HG03280 (cell line): ENCODE measurements around the gene DLG2.

Source experiments
- ATAC-seq: cut with Tn5 transposase; IDR thresholded peaks from one replicate; pipeline ENCODE4 v1.9.1; 2021; ENCODE audit warnings: mild to moderate bottlenecking, moderate library complexity; ENCODE audit not compliant: unreplicated experiment

The DLG2 gene

GRCh38 chr11:84247926-84248325 lies 1379.2 kb downstream of the DLG2 start:
- no peak for ATAC-seq

GRCh38 chr11:84247129-84247528 lies 1380.0 kb downstream of the DLG2 start:
- ATAC-seq = no peak

GRCh38 chr11:84243629-84244263 lies 1383.4 kb downstream of the DLG2 start:
- peak; percentile 69 for ATAC-seq

- no peak for ATAC-seq
Measured at GRCh38 chr11:84241343-84242131, 1385.6 kb downstream of the DLG2 start.

- ATAC-seq = no peak
Measured at GRCh38 chr11:84240847-84241246, 1386.3 kb downstream of the DLG2 start.

GRCh38 chr11:84236436-84236835 lies 1390.7 kb downstream of the DLG2 start:
- ATAC-seq = no peak

- ATAC-seq = no peak
Measured at GRCh38 chr11:84234462-84235202, 1392.5 kb downstream of the DLG2 start.

GRCh38 chr11:84234011-84234410 lies 1393.1 kb downstream of the DLG2 start:
- ATAC-seq = no peak

- ATAC-seq = no peak
Measured at GRCh38 chr11:84232511-84232910, 1394.6 kb downstream of the DLG2 start.

GRCh38 chr11:84230402-84230801 lies 1396.7 kb downstream of the DLG2 start:
- ATAC-seq = no peak

- ATAC-seq = no peak
Measured at GRCh38 chr11:84227970-84228665, 1399.0 kb downstream of the DLG2 start.

GRCh38 chr11:84224042-84224441 lies 1403.1 kb downstream of the DLG2 start:
- no peak for ATAC-seq

- no peak for ATAC-seq
Measured at GRCh38 chr11:84218318-84218717, 1408.8 kb downstream of the DLG2 start.

- ATAC-seq = no peak
Measured at GRCh38 chr11:84215672-84216071, 1411.5 kb downstream of the DLG2 start.

GRCh38 chr11:84214557-84214956 lies 1412.6 kb downstream of the DLG2 start:
- no peak for ATAC-seq

- no peak for ATAC-seq
Measured at GRCh38 chr11:84212468-84213390, 1414.4 kb downstream of the DLG2 start.

- no peak for ATAC-seq
Measured at GRCh38 chr11:84211896-84212295, 1415.2 kb downstream of the DLG2 start.

- ATAC-seq = no peak
Measured at GRCh38 chr11:84194696-84195095, 1432.4 kb downstream of the DLG2 start.

GRCh38 chr11:84193706-84194105 lies 1433.4 kb downstream of the DLG2 start:
- no peak for ATAC-seq

GRCh38 chr11:84188521-84188920 lies 1438.6 kb downstream of the DLG2 start:
- no peak for ATAC-seq
